NCI-H2081 treated with DMSO at 0.1 percent for 48 hours (cell line): Measurements from ENCODE around the gene POLR2H.

Experiments
- DNase-seq: peaks from one replicate; lab custom pipeline; 2025; lab: John Stamatoyannopoulos, UW

Gene POLR2H

DNA sequence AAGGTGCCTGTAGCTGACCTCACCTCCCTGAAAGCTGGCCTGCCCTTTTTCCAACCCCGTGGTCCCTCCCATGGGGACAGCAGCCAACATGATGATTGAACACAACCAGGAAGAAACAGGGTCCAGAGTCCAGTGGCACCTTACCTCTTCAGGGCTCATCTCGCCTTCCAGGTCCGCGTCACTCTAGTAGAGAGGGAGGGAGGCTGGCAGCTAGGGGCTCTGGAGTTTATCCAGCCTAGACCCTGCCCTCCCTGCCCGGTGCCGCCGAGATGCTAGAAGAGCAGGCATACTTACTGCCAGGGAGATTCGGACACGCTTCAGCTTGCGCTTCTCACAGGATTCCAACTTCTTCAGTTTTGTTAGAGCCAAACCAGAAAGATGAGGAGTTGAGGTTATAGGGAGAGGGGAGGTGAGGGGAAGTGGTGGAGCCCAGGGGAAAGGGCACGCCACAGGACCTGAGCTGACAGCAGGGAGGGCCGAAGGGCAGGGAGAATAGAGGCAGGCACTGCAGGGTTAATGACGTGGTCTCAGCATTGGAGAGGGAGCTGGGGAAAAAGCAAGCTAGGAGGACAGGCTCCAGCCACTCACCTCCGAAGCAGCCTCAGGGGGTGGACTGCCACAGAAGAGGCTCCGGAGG lies 9.2 kb upstream of the POLR2H start:
- DNase-seq: no peak

DNA sequence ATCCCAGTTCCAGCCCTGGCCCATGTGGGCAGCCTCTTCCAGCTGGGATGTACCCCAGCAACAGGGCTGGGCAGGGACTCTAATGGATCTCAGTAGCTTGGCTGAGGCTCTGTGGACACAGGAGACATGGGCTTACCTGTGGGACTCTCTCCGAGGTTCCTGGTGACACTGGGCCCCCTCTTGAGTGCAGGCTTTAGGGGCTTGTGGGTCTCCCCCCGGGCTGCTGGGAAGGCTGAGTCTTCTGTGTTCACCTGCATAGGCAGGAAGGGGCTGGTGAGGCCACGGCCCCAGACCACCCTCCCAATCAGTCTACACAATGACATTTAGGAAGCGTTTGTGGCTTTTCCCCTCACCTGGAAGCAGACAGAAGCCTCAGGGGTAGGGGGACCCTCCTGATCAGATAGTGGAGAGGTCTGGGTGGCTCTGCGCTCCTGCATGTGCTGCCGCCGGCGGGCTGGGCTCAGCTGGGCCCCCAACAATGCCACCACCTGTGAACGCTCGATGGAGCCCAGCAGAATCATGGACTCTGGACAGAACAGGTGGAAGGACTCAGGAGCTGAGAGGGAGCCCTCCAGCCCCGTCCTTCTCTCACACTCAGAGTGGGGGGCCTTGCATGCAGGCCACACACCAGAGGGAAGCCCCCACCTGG lies 8.5 kb upstream of the POLR2H start:
- no peak for DNase-seq

DNA sequence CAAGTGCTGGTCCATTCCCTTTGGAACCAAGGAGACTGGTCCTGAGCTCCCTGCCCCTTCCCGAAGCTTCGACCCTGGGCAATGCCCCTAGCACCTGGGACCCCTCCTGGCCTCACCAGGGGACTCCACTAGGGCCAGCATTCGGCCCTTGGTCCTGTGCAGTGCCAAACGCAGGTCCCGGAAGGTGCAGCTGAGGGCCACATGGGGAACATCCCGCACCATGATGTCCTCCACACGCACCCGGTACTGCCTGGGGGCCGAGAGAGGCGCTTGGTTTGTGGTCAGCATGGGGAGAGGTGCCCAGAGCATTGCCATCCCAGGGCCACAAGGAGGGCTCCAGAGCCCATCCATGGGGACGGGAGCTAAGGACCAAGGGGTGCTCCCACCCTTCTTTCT lies 8.0 kb upstream of the POLR2H start:
- no peak for DNase-seq

DNA sequence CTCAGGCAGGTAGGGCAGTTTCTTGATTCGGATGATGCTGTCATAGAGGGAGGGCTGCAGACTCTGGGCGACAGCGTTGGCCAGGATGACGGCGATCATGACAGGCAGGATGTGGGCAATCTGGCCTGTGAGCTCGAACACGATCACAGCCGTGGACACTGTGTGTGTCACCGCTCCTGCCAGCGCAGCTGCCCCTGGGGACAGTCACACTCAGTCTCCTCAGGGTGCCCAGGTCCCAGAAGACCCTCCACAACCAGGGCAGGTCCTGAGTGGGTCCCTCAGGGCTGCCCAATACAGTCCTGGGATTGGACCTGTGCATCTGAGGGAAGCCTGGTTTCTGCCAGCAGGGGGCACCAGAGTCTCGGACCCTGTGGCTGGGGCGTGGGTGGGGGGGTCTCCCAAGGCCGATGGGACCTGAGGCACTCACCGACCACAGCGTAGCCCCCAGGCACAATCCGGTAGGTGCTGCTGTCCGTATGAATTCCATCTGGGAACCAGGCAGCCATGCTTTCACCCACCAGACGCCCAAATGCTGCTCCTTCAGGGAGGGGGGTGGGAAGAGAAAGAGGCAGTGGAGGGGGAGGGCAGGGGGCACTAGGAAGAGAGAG lies 7.3 kb upstream of the POLR2H start:
- no peak for DNase-seq

DNA sequence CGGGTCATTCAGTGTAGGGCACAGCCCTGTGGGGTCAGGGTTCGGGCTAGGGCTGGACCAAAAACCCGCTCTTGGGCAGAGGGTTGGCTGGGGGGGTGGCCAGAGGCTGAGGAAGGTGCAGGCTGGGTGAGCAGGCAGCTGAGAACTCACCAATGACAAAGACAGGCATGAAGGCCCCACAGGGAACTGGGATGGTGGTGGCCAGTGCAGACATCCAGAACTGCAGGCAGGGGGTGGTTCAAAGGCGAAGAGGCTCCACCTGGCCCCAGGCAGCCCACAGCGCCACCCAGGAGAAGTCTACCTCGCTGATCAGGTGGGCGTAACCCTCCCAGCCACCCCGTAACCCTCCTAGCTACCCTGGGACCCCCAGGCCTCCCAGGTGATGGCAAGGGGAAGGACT lies 6.8 kb upstream of the POLR2H start:
- DNase-seq: no peak

DNA sequence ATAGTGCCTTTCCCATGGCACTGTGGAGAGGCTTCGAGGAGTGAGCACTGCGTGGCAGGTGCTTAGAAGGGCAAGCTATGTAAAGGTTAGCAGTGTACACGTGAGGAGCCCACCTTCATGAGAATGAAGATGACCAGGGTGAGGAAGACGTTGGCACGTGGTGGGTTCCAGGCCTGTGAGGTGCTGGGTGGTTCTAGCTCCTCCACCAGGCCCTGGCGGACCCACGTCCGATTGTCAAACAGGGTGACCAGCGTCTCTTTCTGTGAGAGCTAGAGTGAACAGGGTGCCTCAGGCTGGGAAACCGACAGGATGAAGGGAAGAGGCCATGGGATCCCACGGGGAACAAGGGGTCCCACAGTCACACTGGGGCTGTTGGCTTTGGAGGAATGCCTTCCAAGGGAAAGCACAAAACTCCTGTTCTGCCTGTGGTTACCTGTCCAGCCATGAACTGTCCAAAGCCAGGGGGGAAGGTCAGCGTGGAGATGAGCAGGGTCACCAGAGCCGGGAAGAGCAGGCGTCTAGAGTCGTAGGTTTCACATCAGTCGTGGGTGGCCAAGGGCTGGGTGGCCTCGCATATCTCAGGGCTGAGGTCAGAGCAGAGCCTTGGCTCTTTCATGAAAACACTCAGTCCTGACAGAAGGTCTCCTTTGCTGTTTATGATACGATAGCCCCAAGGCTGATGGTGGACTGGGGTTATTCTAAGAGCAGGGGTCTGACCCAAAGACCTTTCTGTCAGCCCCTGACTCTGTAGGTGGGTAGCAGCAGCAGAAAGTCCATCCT lies 6.1 kb upstream of the POLR2H start:
- DNase-seq: no peak

DNA sequence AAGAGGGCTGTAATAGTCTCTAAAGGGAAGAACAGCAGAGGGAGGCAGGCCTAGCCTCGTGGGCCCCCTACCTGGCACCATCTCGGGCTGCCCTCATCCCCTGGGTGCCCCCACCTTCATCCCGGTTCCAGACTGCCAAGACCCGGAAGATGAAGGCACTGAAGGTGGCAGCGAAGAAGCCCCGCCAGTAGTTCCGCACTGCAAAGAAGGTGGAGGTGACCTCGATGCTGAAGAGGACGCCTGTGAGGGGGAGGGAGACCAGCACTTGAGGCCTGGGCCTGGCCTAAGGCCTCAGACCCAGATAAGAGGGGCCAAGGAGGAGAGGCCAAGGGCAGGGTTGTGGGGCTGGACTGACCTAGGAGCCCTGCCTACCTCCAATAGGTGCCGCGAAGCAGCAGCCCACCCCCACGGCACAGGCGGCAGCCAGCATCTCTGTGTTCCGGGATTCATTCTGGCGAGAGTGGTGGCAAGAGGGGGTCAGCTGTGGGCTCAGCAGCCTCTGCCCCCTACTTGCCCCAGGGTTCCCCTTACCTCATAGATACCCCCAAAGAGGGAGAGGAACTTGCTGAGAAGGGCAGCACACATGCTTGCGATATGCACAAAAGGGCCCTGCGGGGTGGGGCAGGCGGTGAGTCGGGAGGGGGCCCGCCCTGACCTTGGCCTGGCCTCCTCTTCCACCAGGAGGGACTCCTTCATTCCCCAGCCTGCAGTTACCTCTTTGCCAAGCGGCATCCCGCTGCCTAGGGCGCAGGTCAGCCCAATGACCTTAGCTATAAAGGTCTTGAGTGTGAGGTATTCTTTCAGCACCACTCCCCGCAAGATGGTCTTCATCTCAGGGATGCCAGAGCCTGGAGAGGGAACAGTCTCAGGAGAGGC lies 4.0 kb upstream of the POLR2H start:
- DNase-seq: no peak

DNA sequence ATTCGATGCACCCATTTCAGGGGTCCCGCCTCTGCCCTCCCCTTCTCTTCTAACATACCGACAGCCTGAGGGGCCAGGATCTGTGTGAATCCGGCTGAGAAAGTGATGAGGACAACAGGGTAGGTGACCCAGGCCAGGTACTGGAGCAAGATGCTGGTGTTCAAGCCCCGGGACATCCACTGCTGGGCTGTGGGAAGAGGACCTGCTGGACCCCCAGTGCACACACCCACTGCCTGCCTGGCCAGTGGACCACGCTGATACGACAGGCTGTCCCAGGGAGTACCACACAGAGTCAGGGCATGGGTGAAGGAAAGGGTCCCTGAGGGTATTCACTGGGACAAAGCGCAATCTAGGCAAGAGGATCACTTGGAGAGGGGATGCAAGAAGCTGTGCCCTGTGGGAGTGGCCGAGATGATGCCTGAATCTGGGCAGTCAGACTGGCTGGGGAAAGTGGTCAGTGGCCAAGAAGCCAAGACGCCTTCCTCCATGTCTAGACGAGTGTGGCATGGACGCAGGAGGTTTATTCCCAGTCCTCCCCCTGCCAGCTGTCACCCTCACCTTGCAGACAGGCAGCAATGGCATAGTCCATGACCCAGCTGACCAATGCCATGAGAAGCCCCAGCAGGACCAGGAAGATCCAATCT lies 3.3 kb upstream of the POLR2H start:
- no peak for DNase-seq

DNA sequence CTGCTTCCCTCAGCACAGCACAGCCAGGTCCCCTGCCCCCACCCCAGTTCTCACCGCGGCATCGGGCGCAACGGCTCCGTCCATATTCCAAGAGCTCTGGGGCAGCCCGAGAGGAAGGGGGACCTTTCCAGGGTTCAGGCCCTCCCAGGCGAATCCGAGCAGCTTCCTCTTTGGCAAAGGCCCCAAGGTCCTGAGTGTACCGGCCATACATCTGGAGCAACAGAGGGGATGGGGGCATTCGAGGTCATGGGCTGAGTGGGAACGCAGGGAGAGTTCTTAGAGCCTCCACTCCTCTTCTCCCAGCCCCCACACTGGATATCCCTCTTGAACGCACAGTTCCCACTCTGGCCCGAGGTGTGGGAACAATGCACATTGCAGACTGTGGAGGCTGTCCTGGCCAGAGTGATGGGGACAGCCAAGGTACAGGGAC lies 2.6 kb upstream of the POLR2H start:
- DNase-seq: no peak

DNA sequence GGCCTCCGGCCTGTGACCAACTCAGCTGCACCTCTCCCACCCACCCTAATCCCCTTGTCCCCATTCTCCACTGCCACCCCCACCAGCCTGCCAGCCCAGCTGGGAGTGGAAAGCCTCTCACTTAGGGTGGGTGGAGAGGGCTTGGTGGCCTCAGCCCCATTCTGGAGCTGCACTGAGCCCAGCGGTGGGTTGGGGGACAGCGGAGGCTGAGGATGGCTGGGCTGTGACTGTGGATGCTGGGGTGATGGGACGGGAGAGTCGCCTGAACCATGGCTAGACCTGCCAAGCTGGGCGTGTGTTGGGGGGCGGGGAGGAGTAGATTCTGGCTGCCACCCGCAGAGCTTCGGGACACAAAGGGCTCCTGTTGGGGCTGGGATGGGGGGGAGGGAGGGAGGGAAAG lies 1.9 kb upstream of the POLR2H start:
- no peak for DNase-seq

DNA sequence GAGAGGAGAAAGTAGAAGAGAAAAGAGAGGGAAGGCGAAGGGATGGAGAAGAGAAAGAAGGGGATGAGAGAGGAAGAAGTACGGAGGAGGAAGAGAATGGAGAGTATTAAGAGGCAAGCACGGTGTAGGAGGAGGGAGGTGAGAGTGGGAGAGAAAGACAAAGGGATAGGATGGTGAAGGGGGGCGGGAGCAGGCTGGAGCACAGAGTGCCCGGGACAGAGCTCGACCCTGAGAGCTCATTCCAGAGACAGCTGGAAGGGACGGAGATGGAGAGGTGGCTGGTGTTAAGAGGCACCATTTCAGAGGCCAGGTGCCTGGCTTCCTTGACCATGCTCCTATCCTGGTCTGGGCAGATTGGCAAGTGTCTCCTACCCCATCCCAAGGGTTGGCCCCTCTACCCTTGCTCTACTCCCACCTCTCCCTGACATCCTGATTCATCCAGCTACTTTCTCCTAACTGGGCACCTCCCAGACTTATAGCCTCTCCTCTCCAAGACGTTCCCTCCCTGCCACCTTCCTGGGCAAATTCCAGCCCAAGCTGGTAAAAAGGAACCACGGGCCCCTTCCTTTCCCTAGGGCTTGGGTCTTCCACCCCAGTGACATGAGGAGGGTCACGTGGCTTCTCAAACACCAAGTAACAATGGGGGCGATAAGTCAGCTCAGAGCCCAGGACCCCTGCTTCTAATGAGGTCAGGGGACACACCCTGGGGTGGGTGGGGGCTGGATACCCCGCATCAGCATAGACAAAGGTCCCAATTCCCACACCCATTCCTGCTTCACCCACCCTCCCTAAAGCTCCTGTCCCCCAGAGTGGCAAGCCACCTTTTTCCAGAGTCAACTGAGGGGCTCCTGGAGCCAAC lies 1.2 kb upstream of the POLR2H start:
- DNase-seq: no peak

DNA sequence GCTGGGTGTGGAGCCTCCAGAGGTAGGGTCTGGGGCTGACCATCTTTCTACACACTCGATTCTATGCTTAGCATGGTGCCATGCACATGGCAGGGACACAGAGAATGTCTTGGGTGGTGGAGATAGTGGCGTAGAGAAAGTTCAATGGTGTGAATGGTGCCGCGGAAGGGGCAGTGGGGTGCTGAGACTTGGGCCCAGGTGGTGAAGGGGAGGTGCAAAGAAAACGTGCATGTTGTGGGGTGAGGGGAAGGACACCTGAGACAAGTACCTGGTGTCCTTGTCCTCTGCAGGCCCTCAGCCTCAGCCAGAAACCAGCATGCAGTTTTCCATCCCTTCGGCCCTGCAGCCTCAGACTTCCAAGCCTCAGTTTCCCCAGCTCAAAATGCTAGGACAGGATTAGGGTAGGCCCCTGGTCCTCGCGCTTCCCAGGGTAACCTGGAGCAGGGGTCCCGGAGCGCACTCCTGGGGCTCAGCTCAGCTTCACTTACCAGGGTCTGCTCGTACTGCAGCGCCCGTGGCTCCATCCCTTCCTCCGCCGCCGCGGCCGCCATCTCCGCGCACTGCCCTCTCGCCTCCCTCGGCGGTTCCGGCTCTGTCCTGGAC lies 480 bp upstream of the POLR2H start:
- no peak for DNase-seq

DNA sequence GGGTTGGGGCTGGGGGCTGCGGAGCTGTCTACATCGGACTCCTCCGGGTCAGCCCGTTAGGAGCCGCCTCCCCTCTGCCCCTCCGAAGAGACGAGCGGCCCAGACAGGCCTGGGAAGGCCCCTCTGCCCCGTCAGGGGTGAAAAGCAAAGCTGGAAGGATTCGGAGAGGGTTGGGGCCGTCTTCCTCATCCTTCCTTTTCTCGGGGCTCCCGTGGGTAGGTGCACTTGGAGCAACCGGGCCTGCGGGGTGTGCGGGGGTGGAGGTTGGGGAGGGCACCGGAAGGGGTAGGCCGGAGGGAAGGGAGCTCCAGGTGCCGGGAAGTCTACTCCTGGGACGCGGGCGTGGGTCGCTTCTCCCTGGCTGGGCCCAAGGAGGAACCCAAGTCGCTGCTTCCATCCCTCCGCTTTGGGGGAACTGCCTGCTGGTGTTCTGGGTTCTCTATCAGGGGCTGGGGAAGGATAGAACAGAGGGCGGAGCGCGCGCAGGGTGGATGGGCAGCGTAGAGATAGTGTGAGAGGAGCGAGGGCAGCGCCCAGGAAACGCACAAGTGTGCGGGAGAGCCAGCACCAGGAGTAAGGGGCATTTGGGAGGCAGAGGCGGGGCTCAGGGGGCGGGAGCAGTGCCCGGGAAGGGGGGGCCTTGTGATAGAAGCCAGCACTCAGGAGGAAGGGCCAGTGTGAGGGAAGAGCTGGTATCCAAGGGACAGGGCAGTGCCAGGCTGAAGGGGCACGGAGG lies 590 bp downstream of the POLR2H start:
- peak; percentile 19 for DNase-seq

DNA sequence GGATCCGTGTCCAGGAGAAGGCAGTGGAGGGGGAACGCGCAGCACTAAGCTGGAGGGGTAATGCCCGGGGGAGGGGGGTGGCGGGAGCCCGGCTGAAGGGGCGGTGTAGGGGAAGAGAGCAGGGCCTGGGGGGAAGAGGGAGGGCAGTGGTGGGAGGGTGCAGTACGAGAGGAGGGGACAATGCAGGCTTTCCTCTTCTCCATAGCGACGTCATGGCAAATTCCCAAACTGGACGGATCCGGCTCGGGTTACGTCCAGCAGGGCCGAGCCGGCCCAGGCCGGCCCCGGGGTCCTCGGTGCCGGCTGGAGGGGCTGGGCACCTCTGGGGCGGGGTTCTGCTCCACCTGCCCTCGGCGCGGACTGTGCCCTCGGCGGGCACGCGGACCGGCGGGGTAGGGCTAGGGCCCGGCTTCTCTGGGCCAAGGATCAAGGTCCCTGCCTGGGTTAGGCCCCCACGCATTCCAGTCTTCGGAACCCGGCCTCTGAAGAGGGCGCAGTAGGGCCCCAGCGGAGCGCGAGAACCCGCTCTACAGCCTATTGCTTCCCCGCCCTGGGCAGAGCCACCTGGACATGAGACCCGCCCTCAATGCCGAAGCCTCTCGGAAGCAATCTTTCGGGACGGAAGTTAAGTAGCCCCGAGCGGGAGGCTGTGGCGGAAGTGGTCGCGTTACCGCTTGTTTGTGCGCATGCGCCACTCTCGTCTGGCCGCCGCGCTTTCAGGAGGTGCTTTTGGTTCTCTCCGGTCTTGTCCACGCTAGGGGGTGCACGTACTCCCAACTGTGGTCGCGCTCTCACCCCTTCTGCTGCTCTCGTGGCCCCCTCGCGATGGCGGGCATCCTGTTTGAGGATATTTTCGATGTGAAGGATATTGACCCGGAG lies 1.4 kb downstream of the POLR2H start:
- peak; percentile 99 for DNase-seq

DNA sequence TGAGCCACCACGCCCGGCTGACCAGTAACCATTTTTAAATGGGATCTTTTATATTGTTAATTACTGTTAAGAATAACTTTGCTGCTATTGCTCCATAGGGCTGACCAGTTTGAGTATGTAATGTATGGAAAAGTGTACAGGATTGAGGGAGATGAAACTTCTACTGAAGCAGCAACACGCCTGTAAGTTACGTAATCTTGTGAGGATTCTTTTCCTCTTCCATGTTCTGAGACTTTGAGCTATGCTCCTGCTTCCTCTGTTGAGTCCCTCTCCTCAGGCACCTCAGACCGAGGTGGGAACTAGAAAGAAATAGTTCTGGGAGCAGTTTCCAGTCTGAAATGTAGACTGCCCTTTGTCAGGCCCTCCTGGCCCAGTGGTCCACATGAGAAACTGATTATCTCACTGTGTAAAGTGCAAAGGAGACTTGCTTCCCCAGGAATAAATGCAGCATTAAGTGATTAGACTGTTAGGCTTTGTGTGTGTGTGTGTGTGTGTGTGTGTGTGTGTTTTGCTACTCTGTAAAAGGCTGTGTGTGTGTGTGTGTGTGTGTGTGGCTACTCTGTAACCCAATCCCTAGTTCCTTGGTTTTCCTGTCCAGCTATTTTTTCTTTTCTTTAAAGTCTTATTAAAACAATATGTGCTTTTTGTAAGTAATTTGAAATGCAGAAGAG lies 5.2 kb downstream of the POLR2H start:
- DNase-seq: no peak

DNA sequence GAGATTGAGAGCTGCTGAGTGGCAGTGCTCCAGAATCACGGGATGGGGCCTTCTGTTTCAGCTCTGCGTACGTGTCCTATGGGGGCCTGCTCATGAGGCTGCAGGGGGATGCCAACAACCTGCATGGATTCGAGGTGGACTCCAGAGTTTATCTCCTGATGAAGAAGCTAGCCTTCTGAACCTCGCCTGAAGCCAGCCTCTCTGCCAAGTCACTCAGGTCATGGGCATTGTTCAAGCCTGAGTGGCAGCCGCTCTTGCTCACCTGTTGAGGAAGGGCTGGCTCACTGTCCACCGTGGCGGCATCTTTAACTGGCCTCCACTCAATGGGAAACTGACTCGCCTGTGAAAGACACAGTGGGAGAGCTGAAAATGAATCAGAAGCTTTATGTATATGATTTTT lies 6.6 kb downstream of the POLR2H start:
- DNase-seq: no peak

DNA sequence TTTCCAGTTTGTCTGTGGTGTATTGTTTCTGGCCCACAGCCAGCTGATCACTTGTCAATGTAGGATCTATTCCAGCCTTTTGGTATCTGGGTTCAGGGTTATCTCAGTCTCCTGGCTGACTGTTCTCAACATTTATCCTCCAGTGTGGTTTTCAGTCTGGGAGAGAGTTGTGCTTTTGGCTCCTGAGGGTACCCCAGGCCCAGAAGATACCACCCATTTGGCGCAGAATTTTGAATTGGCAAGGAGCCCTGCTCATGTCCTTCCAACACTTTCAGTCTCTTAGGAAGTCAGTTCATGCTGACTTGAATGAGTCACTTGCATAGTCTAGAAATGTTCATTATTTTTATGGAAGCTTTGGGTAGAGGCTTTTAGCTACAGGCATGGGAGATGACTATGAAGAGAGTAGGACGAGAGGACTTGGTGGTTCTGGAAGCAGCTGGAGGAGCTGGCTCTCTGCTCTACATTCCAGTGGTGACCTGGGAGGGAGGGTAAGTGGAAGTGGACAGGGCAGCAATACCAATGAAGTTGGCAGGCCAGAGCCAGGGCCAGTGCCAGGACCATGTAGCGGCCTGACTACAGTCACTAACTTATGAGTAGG lies 7.2 kb downstream of the POLR2H start:
- no peak for DNase-seq
